ENCODE data around the gene GMPPA. TPM values are rescaled to one million over a fixed set of nuclear protein-coding genes. Genes with fewer than 3 reads are reported as not detected.

GMPPA gene
- total RNA-seq, 1 donor from 2014 or later, result 19.9 TPM

GRCh38 chr2:219506802-219507526, 8.3 kb downstream of the GMPPA start:
- ATAC-seq, result no peak

- ATAC-seq, result no peak
Observed at GRCh38 chr2:219507581-219508443, 9.1 kb downstream of the GMPPA start.

GRCh38 chr2:219508444-219508734, 9.7 kb downstream of the GMPPA start:
- ATAC-seq, result no peak

- ATAC-seq, result peak; percentile 6
Observed at GRCh38 chr2:219508971-219509779, 10.5 kb downstream of the GMPPA start.

GRCh38 chr2:219509780-219510511, 11.3 kb downstream of the GMPPA start:
- ATAC-seq, result peak; percentile 63

GRCh38 chr2:219510512-219511135, 11.9 kb downstream of the GMPPA start:
- no peak for ATAC-seq

- ATAC-seq, result no peak
Observed at GRCh38 chr2:219511547-219512325, 13.0 kb downstream of the GMPPA start.

GRCh38 chr2:219512524-219513216, 14.0 kb downstream of the GMPPA start:
- no peak for ATAC-seq

- ATAC-seq, result no peak
Observed at GRCh38 chr2:219513787-219514186, 15.1 kb downstream of the GMPPA start.

- no peak for ATAC-seq
Observed at GRCh38 chr2:219514196-219514761, 15.6 kb downstream of the GMPPA start, which contains the start of gene ASIC4. ASIC4 (plus strand) TSS chr2:219514482; CDS start chr2:219514725, 243 bp downstream.

GRCh38 chr2:219514836-219515235, 16.1 kb downstream of the GMPPA start:
- ATAC-seq, result no peak

- ATAC-seq, result no peak
Observed at GRCh38 chr2:219515874-219516629, 17.4 kb downstream of the GMPPA start.

GRCh38 chr2:219516888-219517287, 18.2 kb downstream of the GMPPA start:
- no peak for ATAC-seq

GRCh38 chr2:219517954-219518778, 19.5 kb downstream of the GMPPA start:
- no peak for ATAC-seq

GRCh38 chr2:219519526-219519916, 20.8 kb downstream of the GMPPA start:
- no peak for ATAC-seq

- ATAC-seq, result no peak
Observed at GRCh38 chr2:219520079-219520478, 21.4 kb downstream of the GMPPA start.

- ATAC-seq, result no peak
Observed at GRCh38 chr2:219521066-219521880, 22.6 kb downstream of the GMPPA start.

All from esophagus mucosa (tissue), 1 donor.